Osteoblast (primary cell): ENCODE results near the gene MYH10. TPM values are rescaled to one million over a fixed set of nuclear protein-coding genes. Genes with fewer than 3 reads are reported as not detected.
"Not testable (repeated sequence)": the region's sequence is repeated elsewhere in the genome, so short reads cannot be mapped to it uniquely, and the experiment has no call there.

ENCODE experiments used
- DNase-seq: peaks from one replicate; pipeline ENCODE4 v3.0.0; 2011; ENCODE audit warnings: low spot score, mixed read lengths; ENCODE audit not compliant: insufficient read length; ENCODE audit errors: missing footprints
- H2AFZ ChIP-seq: 2 replicates; pipeline ENCODE4 v1.6.0; 2011; ENCODE audit warnings: mild to moderate bottlenecking, low read length
- H3K27ac ChIP-seq: 2 replicates; pipeline ENCODE4 v1.5.1; 2011; ENCODE audit warnings: mild to moderate bottlenecking, low read depth, low read length, moderate library complexity
- H3K27me3 ChIP-seq: 2 replicates; pipeline ENCODE4 v1.6.0; 2012; ENCODE audit warnings: mild to moderate bottlenecking, control low read depth, inconsistent platforms, low read length, moderate library complexity; ENCODE audit not compliant: insufficient read depth
- H3K36me3 ChIP-seq: 2 replicates; pipeline ENCODE4 v1.5.1; 2011; ENCODE audit warnings: mild to moderate bottlenecking, low read length, control low read depth, moderate library complexity; ENCODE audit not compliant: insufficient read depth
- H3K4me1 ChIP-seq: 2 replicates; pipeline ENCODE4 v1.5.1; 2011; ENCODE audit warnings: mild to moderate bottlenecking, low read length, control low read depth, moderate library complexity; ENCODE audit not compliant: insufficient read depth
- H3K4me2 ChIP-seq: 2 replicates; pipeline ENCODE4 v1.6.0; 2011; ENCODE audit warnings: mild to moderate bottlenecking, low read length; ENCODE audit not compliant: insufficient read depth
- H3K4me3 ChIP-seq: fragments of 200-600 bp; sonication (generic); 3 replicates; pipeline ENCODE4 v1.5.1; 2012; ENCODE audit warnings: mild to moderate bottlenecking, low read length, inconsistent platforms; ENCODE audit not compliant: insufficient read depth
- H3K79me2 ChIP-seq: 2 replicates; pipeline ENCODE4 v1.6.0; 2012; ENCODE audit warnings: mild to moderate bottlenecking, low read length, control low read depth, inconsistent platforms; ENCODE audit not compliant: insufficient read depth
- H3K9me3 ChIP-seq: 2 replicates; pipeline ENCODE4 v1.5.1; 2011; ENCODE audit warnings: low read depth, low read length, control low read depth
- H4K20me1 ChIP-seq: 2 replicates; pipeline ENCODE4 v1.6.0; 2012; ENCODE audit warnings: mild to moderate bottlenecking, low read length, control low read depth; ENCODE audit not compliant: insufficient read depth
- total RNA-seq: library from RNA; depleted of rRNA; stranded (reverse); fragments of >200 nt; gene quantifications from 2 replicates; pipeline ENCODE4 v1.2.3, GENCODE V29; 2012
- TF ChIP-seq, protein P1 (sequence below): IDR thresholded peaks from 2 replicates; pipeline ENCODE4 v1.5.1; 2011; ENCODE audit warnings: mild to moderate bottlenecking, low read depth, low read length, moderate library complexity; ENCODE audit errors: extremely low read depth

The MYH10 gene
- total RNA-seq, 1 donor, result 40.9 TPM

DNA sequence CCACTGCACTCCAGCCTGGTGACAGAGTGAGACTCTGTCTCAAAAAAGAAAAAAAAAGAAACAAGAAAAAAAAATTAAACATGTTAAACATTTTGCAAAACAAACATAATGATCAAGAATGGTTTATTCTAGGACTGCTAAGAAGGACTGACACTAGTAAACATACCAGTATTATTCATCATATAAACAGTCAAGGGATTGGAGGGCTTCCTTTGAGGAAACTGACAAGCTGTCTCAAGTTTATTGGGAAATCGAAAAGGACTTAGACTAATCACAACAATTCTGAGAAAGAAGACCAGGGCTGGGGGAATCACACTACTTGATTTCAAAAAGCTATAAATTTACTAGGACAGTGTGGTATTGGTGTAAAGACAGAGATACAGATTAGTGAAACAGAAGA lies 75.5 kb downstream of the MYH10 start:
- peaks cover 3% of the 10 kb centered on the region for H3K4me1 ChIP-seq
- H3K27me3 ChIP-seq, result no peaks in the 10 kb centered on the region
- H4K20me1 ChIP-seq, result no peaks in the 10 kb centered on the region
- no peak overlapping the region for H3K27ac ChIP-seq
- no peak overlapping the region for H2AFZ ChIP-seq
- H3K4me2 ChIP-seq, result no peak overlapping the region
- H3K9me3 ChIP-seq, result no peaks in the 10 kb centered on the region
- H3K36me3 ChIP-seq, result peaks cover 4% of the 10 kb centered on the region
- H3K79me2 ChIP-seq, result no peaks in the 10 kb centered on the region
- H3K4me3 ChIP-seq, result no peak overlapping the region
- DNase-seq, result no peak
- TF ChIP-seq, protein P1, sequence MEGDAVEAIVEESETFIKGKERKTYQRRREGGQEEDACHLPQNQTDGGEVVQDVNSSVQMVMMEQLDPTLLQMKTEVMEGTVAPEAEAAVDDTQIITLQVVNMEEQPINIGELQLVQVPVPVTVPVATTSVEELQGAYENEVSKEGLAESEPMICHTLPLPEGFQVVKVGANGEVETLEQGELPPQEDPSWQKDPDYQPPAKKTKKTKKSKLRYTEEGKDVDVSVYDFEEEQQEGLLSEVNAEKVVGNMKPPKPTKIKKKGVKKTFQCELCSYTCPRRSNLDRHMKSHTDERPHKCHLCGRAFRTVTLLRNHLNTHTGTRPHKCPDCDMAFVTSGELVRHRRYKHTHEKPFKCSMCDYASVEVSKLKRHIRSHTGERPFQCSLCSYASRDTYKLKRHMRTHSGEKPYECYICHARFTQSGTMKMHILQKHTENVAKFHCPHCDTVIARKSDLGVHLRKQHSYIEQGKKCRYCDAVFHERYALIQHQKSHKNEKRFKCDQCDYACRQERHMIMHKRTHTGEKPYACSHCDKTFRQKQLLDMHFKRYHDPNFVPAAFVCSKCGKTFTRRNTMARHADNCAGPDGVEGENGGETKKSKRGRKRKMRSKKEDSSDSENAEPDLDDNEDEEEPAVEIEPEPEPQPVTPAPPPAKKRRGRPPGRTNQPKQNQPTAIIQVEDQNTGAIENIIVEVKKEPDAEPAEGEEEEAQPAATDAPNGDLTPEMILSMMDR, result no peak

GRCh38 chr17:8552577-8553320 lies 77.8 kb downstream of the MYH10 start:
- Histone ChIP-seq H4K20me1 (no peaks in the 10 kb centered on the region), H3K4me2 (no peak overlapping the region), H3K9me3 (no peaks in the 10 kb centered on the region), H3K36me3 (peaks cover 10% of the 10 kb centered on the region), H3K4me1 (peaks cover 3% of the 10 kb centered on the region), H3K27ac (peak overlapping the region; percentile 16), H3K27me3 (no peaks in the 10 kb centered on the region), H3K4me3 (no peak overlapping the region), H3K79me2 (no peaks in the 10 kb centered on the region), H2AFZ (no peak overlapping the region)
- DNase-seq, result peak; percentile 68
- TF ChIP-seq, protein P1, result no peak

DNA sequence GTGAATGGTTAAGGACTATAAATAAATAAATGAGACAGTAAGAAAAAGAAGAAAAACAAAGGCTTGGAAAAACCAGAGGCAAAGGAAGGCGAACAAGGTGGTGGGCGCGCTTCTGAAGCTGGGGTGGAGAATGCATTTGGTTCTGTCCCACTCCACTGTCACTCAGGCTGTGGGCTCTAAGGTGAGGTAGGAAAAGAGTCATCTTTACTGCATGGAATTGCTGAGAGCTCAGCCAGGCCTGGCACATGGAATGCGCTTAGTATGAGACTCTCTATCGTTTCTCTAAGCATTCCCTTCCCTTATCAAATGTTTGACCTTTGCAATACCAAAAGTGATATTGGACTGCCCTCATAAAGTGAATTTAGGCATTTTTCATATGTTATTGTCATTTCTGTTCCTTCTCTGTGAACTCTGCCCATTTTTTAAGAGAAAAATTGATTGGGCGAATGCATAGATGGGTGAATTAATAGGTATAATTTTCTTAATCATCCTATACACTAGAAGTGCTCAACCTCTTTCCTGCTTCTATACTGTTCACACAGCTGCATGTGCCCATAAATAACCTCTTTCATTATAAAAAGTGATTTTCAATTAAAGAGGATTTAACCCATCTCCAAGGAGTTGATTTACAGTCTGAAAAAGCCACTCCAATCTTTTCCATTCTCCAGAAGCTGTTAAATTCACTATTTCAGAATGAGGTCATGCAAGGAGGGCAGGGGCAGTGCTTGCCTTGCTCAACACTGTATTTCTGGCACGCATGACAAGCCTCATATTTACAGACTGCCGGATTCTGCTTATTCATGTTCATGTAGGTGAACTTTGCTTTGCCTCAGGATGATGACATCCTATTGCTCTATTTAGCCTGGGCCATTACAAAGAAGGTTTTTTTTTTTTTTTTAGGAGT lies 87.7 kb downstream of the MYH10 start:
- peak; percentile 89 for DNase-seq
- no peaks in the 10 kb centered on the region for H3K4me1 ChIP-seq
- H3K36me3 ChIP-seq, result peaks cover 36% of the 10 kb centered on the region
- no peak overlapping the region for H3K4me2 ChIP-seq
- no peaks in the 10 kb centered on the region for H3K9me3 ChIP-seq
- TF ChIP-seq, protein P1, result no peak
- no peak overlapping the region for H3K4me3 ChIP-seq
- no peaks in the 10 kb centered on the region for H3K27me3 ChIP-seq
- H4K20me1 ChIP-seq, result no peaks in the 10 kb centered on the region
- peak overlapping the region; percentile 40 for H3K27ac ChIP-seq
- no peak overlapping the region for H2AFZ ChIP-seq
- no peaks in the 10 kb centered on the region for H3K79me2 ChIP-seq

DNA sequence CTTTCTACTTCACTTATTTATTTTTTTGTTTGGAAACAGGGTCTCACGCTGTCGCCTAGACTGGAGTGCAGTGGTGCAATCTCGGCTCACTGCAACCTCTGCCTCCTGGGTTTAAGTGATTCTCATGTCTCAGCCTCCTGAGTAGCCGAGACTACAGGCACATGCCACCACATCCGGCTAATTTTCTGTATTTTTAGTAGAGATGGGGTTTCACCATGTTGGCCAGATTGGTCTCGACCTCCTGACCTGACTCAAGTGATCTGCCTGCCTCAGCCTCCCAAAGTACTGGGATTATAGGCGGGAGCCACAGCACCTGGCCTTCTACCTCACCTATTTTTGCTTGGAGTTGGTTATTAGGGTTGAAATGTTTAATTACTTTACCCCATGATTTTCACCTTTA lies 90.5 kb downstream of the MYH10 start:
- H3K4me3 ChIP-seq, H2AFZ ChIP-seq, H3K27ac ChIP-seq, H4K20me1 ChIP-seq, H3K4me1 ChIP-seq, H3K27me3 ChIP-seq, H3K79me2 ChIP-seq, DNase-seq, H3K9me3 ChIP-seq, H3K4me2 ChIP-seq: not testable (repeated sequence)
- peaks cover 30% of the 10 kb centered on the region for H3K36me3 ChIP-seq
